Osteocyte (in vitro differentiated cells): ENCODE measurements around the gene GRIA4. TPM values are rescaled to one million over a fixed set of nuclear protein-coding genes. Genes with fewer than 3 reads are reported as not detected.
"Not testable (repeated sequence)": the region's sequence is repeated elsewhere in the genome, so short reads cannot be mapped to it uniquely, and the experiment has no call there.

Experiments used
- DNase-seq: peaks from one replicate; pipeline ENCODE4 v3.0.0; 2021; ENCODE audit warnings: mixed read lengths; ENCODE audit not compliant: unreplicated experiment; ENCODE audit errors: extremely low spot score
- H3K27ac Mint-ChIP-seq: one replicate; pipeline ENCODE4 v1.8.0; 2021; ENCODE audit warnings: mild to moderate bottlenecking, mixed read lengths; ENCODE audit not compliant: unreplicated experiment
- H3K27me3 Mint-ChIP-seq: one replicate; pipeline ENCODE4 v1.8.0; 2021; ENCODE audit warnings: mixed read lengths; ENCODE audit not compliant: unreplicated experiment
- H3K36me3 Mint-ChIP-seq: one replicate; pipeline ENCODE4 v1.8.0; 2021; ENCODE audit warnings: mixed read lengths; ENCODE audit not compliant: unreplicated experiment
- H3K4me1 Mint-ChIP-seq: one replicate; pipeline ENCODE4 v1.8.0; 2021; ENCODE audit warnings: mixed read lengths; ENCODE audit not compliant: unreplicated experiment
- H3K4me3 Mint-ChIP-seq: one replicate; pipeline ENCODE4 v1.8.0; 2021; ENCODE audit warnings: mild to moderate bottlenecking, moderate library complexity, mixed read lengths; ENCODE audit not compliant: unreplicated experiment
- H3K9me3 Mint-ChIP-seq: one replicate; pipeline ENCODE4 v1.8.0; 2021; ENCODE audit warnings: mixed read lengths; ENCODE audit not compliant: unreplicated experiment
- CTCF ChIP-seq: fragments of 200-600 bp; sonication (generic); IDR thresholded peaks from 2 replicates; pipeline ENCODE4 v1.5.0; 2021; ENCODE audit warnings: antibody characterized with exemption, mild to moderate bottlenecking, moderate library complexity
- total RNA-seq: library from RNA; stranded (reverse); gene quantifications from 2 replicates; pipeline ENCODE4 v1.2.1, GENCODE V29; 2021

Gene GRIA4
- total RNA-seq, 1 donor from 2014 or later, result not detected

GRCh38 chr11:106001304-106002012 is 391.6 kb downstream of the GRIA4 start:
- Mint-ChIP-seq H3K4me3 (no peak overlapping the region), H3K36me3 (peaks cover 36% of the 10 kb centered on the region), H3K27ac (no peak overlapping the region), H3K4me1 (no peaks in the 10 kb centered on the region), H3K27me3 (no peaks in the 10 kb centered on the region), H3K9me3 (peaks cover 12% of the 10 kb centered on the region)
- DNase-seq, result no peak
- TF ChIP-seq CTCF, result no peak

GRCh38 chr11:106003094-106003493 is 393.2 kb downstream of the GRIA4 start:
- not testable (repeated sequence) for H3K27me3 Mint-ChIP-seq, H3K27ac Mint-ChIP-seq, DNase-seq, H3K4me1 Mint-ChIP-seq, H3K4me3 Mint-ChIP-seq
- peaks cover 20% of the 10 kb centered on the region for H3K9me3 Mint-ChIP-seq
- peaks cover 51% of the 10 kb centered on the region for H3K36me3 Mint-ChIP-seq

GRCh38 chr11:106011481-106011880 is 401.6 kb downstream of the GRIA4 start:
- no peak for TF ChIP-seq CTCF
- H3K9me3 Mint-ChIP-seq, result peaks cover 12% of the 10 kb centered on the region
- H3K36me3 Mint-ChIP-seq, result peaks cover 50% of the 10 kb centered on the region
- no peak for DNase-seq
- no peaks in the 10 kb centered on the region for H3K27me3 Mint-ChIP-seq
- H3K4me1 Mint-ChIP-seq, result peaks cover 12% of the 10 kb centered on the region
- H3K4me3 Mint-ChIP-seq, result no peak overlapping the region
- no peak overlapping the region for H3K27ac Mint-ChIP-seq

- H3K27ac Mint-ChIP-seq, result no peak overlapping the region
- no peak for DNase-seq
- H3K4me3 Mint-ChIP-seq, result no peak overlapping the region
Measured at GRCh38 chr11:106012744-106013143, 402.9 kb downstream of the GRIA4 start.

GRCh38 chr11:106014035-106014434 is 404.2 kb downstream of the GRIA4 start:
- TF ChIP-seq CTCF, result no peak
- peaks cover 26% of the 10 kb centered on the region for H3K36me3 Mint-ChIP-seq
- DNase-seq, result no peak

More at GRCh38 chr11:106012744-106013143, 402.9 kb downstream of the GRIA4 start:
- Mint-ChIP-seq H3K36me3 (peaks cover 39% of the 10 kb centered on the region), H3K9me3 (peaks cover 4% of the 10 kb centered on the region), H3K27me3 (no peaks in the 10 kb centered on the region), H3K4me1 (peaks cover 12% of the 10 kb centered on the region)
- no peak for TF ChIP-seq CTCF

More at GRCh38 chr11:106014035-106014434, 404.2 kb downstream of the GRIA4 start:
- peaks cover 4% of the 10 kb centered on the region for H3K9me3 Mint-ChIP-seq
- peaks cover 19% of the 10 kb centered on the region for H3K4me1 Mint-ChIP-seq
- H3K27me3 Mint-ChIP-seq, result no peaks in the 10 kb centered on the region
- H3K27ac Mint-ChIP-seq, result no peak overlapping the region
- H3K4me3 Mint-ChIP-seq, result no peak overlapping the region
